Measurements from ENCODE around the gene SPATA9.
"Not testable (repeated sequence)": the region's sequence is repeated elsewhere in the genome, so short reads cannot be mapped to it uniquely, and the experiment has no call there.

Gene SPATA9

GRCh38 chr5:95672641-95673040 lies 10.2 kb downstream of the SPATA9 start:
- FAIRE-seq, result no peak

- FAIRE-seq, result no peak
These were observed 11.0 kb downstream of the SPATA9 start for GRCh38 chr5:95671826-95672225.

GRCh38 chr5:95670568-95670967 lies 12.2 kb downstream of the SPATA9 start:
- FAIRE-seq, result no peak

- no peak for FAIRE-seq
These were observed 12.8 kb downstream of the SPATA9 start for GRCh38 chr5:95669985-95670384.

- FAIRE-seq, result no peak
These were observed 13.3 kb downstream of the SPATA9 start for GRCh38 chr5:95669540-95669939.

GRCh38 chr5:95668728-95669127 lies 14.1 kb downstream of the SPATA9 start:
- FAIRE-seq, result no peak

GRCh38 chr5:95668216-95668615 lies 14.6 kb downstream of the SPATA9 start:
- no peak for FAIRE-seq

- FAIRE-seq, result no peak
These were observed 15.1 kb downstream of the SPATA9 start for GRCh38 chr5:95667678-95668077.

GRCh38 chr5:95667061-95667618 lies 15.7 kb downstream of the SPATA9 start:
- FAIRE-seq, result no peak

- FAIRE-seq, result peak; percentile 82
These were observed 18.5 kb downstream of the SPATA9 start for GRCh38 chr5:95664204-95664786.

- FAIRE-seq, result no peak
These were observed 19.8 kb downstream of the SPATA9 start for GRCh38 chr5:95662946-95663345.

GRCh38 chr5:95660060-95660459 lies 22.7 kb downstream of the SPATA9 start:
- no peak for FAIRE-seq

- no peak for FAIRE-seq
These were observed 27.2 kb downstream of the SPATA9 start for GRCh38 chr5:95655575-95655974.

GRCh38 chr5:95654196-95654595 lies 28.6 kb downstream of the SPATA9 start:
- FAIRE-seq, result no peak

GRCh38 chr5:95652849-95653248 lies 29.9 kb downstream of the SPATA9 start:
- FAIRE-seq, result no peak

GRCh38 chr5:95649842-95650620 lies 32.8 kb downstream of the SPATA9 start:
- FAIRE-seq, result no peak

- FAIRE-seq, result no peak
These were observed 33.5 kb downstream of the SPATA9 start for GRCh38 chr5:95649274-95649673.

GRCh38 chr5:95647886-95648860 lies 34.6 kb downstream of the SPATA9 start:
- FAIRE-seq, result no peak

- peak; percentile 14 for FAIRE-seq
These were observed 36.0 kb downstream of the SPATA9 start, which contains the start of gene RFESD for GRCh38 chr5:95646569-95647431. TSS of gene RFESD (plus strand) at chr5:95646777. CDS start at chr5:95652272, 5,495 bp downstream.

GRCh38 chr5:95646226-95646568 lies 36.6 kb downstream of the SPATA9 start:
- not testable (repeated sequence) for FAIRE-seq

- FAIRE-seq, result no peak
These were observed 38.3 kb downstream of the SPATA9 start for GRCh38 chr5:95644351-95645042.
